C4-2B (cell line): Measurements from ENCODE around the gene GARIN5A.

Source experiments
- H3K27ac ChIP-seq: fragments of 450-650 bp; 2 replicates; pipeline ENCODE4 v1.5.1; 2017
- CTCF ChIP-seq: fragments of 450-650 bp; conservative IDR thresholded peaks from 2 replicates; pipeline ENCODE4 v1.5.1; 2017; ENCODE audit warnings: mild to moderate bottlenecking
- ZFX ChIP-seq: fragments of 450-650 bp; IDR thresholded peaks from 2 replicates; pipeline ENCODE4 v1.6.1; 2017

GARIN5A gene

GRCh38 chr19:50457300-50457699 lies 19.3 kb downstream of the GARIN5A start:
- TF ChIP-seq CTCF = no peak
- no peak for TF ChIP-seq ZFX
- no peak overlapping the region for H3K27ac ChIP-seq

- TF ChIP-seq CTCF (no peak), ZFX (no peak)
- H3K27ac ChIP-seq = no peak overlapping the region
Measured at GRCh38 chr19:50455992-50456391, 20.7 kb downstream of the GARIN5A start.

- TF ChIP-seq ZFX (no peak), CTCF (no peak)
Measured at GRCh38 chr19:50453243-50453642, 23.4 kb downstream of the GARIN5A start.

GRCh38 chr19:50451223-50451534 lies 25.5 kb downstream of the GARIN5A start:
- no peak overlapping the region for H3K27ac ChIP-seq
- TF ChIP-seq CTCF = no peak
- no peak for TF ChIP-seq ZFX

More at GRCh38 chr19:50453243-50453642, 23.4 kb downstream of the GARIN5A start:
- H3K27ac ChIP-seq = no peak overlapping the region

- no peak overlapping the region for H3K27ac ChIP-seq
- no peak for TF ChIP-seq ZFX
- no peak for TF ChIP-seq CTCF
Measured at GRCh38 chr19:50450369-50451222, 26.1 kb downstream of the GARIN5A start.

- TF ChIP-seq ZFX (no peak), CTCF (no peak)
- no peak overlapping the region for H3K27ac ChIP-seq
Measured at GRCh38 chr19:50449236-50449899, 27.3 kb downstream of the GARIN5A start.

GRCh38 chr19:50447750-50448149 lies 28.9 kb downstream of the GARIN5A start:
- H3K27ac ChIP-seq = no peak overlapping the region
- TF ChIP-seq CTCF (no peak), ZFX (no peak)
